ENCODE measurements around the gene UAP1L1.

DNA sequence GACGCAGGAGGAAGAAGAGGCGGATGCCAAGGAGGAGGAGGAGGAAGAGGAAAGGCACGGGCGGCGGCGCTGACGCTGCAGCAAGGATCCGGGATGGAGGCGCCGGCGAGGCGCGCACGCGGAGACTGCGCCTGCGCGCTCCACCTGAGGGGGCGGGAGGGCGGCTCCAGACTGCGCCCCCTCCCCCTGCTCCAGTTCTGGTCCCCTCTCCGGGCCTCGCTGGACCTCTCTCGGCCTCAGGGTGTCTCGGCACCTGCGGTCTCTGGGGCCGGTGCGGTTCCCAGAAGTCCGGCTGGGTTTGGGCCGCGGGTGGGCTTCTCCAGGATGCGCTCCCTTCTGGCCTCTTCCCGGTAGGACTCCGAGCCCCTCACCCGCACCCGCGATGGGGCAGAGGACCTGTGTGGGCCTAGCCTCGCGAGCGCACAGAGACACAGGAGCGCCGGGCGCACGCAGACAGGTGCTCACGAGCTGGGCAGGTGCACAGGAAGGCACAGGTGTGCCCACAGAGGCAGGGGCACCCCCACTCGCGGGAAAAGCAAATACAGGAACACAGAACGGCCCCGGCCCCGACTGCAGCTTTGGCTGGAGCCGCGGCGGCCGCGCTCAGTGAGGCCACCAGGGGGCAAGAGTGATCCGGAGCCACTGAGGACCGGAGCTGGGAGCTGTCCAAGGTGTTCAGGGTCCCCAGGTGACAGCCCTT is 31.1 kb upstream of the UAP1L1 start, which contains the start of gene NPDC1:
- TF ChIP-seq, protein P1, sequence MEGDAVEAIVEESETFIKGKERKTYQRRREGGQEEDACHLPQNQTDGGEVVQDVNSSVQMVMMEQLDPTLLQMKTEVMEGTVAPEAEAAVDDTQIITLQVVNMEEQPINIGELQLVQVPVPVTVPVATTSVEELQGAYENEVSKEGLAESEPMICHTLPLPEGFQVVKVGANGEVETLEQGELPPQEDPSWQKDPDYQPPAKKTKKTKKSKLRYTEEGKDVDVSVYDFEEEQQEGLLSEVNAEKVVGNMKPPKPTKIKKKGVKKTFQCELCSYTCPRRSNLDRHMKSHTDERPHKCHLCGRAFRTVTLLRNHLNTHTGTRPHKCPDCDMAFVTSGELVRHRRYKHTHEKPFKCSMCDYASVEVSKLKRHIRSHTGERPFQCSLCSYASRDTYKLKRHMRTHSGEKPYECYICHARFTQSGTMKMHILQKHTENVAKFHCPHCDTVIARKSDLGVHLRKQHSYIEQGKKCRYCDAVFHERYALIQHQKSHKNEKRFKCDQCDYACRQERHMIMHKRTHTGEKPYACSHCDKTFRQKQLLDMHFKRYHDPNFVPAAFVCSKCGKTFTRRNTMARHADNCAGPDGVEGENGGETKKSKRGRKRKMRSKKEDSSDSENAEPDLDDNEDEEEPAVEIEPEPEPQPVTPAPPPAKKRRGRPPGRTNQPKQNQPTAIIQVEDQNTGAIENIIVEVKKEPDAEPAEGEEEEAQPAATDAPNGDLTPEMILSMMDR (tag by site-specific recombination; IDR thresholded peaks at IDR 0.05): peak; percentile 87
- no peak for TF ChIP-seq ZNF48 (tag by site-specific recombination; IDR thresholded peaks at IDR 0.05)
- no peak for TF ChIP-seq ZNF221 (tag by site-specific recombination; IDR thresholded peaks at IDR 0.05; ENCODE audit: borderline replicate concordance)
- peak; percentile 74 for TF ChIP-seq SP3 (tag by site-specific recombination; IDR thresholded peaks at IDR 0.05)
- no peak for TF ChIP-seq MYNN (tag by site-specific recombination; IDR thresholded peaks at IDR 0.05; ENCODE audit: borderline replicate concordance)
- peak; percentile 86; the same call in 1 of the 2 replicates for TF ChIP-seq ZBTB1 (tag by site-specific recombination; IDR thresholded peaks at IDR 0.05)
- TF ChIP-seq ZNF239 (tag by site-specific recombination; IDR thresholded peaks at IDR 0.05): 0 out of 2 replicates have a peak, but pooled peaks have one; percentile 10
- no peak for TF ChIP-seq ZNF146 (tag by site-specific recombination; IDR thresholded peaks at IDR 0.05)
- TF ChIP-seq, protein P2, sequence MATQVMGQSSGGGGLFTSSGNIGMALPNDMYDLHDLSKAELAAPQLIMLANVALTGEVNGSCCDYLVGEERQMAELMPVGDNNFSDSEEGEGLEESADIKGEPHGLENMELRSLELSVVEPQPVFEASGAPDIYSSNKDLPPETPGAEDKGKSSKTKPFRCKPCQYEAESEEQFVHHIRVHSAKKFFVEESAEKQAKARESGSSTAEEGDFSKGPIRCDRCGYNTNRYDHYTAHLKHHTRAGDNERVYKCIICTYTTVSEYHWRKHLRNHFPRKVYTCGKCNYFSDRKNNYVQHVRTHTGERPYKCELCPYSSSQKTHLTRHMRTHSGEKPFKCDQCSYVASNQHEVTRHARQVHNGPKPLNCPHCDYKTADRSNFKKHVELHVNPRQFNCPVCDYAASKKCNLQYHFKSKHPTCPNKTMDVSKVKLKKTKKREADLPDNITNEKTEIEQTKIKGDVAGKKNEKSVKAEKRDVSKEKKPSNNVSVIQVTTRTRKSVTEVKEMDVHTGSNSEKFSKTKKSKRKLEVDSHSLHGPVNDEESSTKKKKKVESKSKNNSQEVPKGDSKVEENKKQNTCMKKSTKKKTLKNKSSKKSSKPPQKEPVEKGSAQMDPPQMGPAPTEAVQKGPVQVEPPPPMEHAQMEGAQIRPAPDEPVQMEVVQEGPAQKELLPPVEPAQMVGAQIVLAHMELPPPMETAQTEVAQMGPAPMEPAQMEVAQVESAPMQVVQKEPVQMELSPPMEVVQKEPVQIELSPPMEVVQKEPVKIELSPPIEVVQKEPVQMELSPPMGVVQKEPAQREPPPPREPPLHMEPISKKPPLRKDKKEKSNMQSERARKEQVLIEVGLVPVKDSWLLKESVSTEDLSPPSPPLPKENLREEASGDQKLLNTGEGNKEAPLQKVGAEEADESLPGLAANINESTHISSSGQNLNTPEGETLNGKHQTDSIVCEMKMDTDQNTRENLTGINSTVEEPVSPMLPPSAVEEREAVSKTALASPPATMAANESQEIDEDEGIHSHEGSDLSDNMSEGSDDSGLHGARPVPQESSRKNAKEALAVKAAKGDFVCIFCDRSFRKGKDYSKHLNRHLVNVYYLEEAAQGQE (tag by site-specific recombination; IDR thresholded peaks at IDR 0.05): peak; percentile 100
- TF ChIP-seq, protein P3, sequence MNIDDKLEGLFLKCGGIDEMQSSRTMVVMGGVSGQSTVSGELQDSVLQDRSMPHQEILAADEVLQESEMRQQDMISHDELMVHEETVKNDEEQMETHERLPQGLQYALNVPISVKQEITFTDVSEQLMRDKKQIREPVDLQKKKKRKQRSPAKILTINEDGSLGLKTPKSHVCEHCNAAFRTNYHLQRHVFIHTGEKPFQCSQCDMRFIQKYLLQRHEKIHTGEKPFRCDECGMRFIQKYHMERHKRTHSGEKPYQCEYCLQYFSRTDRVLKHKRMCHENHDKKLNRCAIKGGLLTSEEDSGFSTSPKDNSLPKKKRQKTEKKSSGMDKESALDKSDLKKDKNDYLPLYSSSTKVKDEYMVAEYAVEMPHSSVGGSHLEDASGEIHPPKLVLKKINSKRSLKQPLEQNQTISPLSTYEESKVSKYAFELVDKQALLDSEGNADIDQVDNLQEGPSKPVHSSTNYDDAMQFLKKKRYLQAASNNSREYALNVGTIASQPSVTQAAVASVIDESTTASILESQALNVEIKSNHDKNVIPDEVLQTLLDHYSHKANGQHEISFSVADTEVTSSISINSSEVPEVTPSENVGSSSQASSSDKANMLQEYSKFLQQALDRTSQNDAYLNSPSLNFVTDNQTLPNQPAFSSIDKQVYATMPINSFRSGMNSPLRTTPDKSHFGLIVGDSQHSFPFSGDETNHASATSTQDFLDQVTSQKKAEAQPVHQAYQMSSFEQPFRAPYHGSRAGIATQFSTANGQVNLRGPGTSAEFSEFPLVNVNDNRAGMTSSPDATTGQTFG (tag by site-specific recombination; IDR thresholded peaks at IDR 0.05; ENCODE audit: borderline replicate concordance): no peak
- TF ChIP-seq, protein P4, sequence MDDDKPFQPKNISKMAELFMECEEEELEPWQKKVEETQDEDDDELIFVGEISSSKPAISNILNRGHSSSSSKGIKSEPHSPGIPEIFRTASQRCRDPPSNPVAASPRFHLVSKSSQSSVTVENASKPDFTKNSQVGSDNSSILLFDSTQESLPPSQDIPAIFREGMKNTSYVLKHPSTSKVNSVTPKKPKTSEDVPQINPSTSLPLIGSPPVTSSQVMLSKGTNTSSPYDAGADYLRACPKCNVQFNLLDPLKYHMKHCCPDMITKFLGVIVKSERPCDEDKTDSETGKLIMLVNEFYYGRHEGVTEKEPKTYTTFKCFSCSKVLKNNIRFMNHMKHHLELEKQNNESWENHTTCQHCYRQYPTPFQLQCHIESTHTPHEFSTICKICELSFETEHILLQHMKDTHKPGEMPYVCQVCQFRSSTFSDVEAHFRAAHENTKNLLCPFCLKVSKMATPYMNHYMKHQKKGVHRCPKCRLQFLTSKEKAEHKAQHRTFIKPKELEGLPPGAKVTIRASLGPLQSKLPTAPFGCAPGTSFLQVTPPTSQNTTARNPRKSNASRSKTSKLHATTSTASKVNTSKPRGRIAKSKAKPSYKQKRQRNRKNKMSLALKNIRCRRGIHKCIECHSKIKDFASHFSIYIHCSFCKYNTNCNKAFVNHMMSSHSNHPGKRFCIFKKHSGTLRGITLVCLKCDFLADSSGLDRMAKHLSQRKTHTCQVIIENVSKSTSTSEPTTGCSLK (tag by site-specific recombination; IDR thresholded peaks at IDR 0.05): no peak
